ENCODE results near the gene PRX.
"Not testable (repeated sequence)": the region's sequence is repeated elsewhere in the genome, so short reads cannot be mapped to it uniquely, and the experiment has no call there.

Gene PRX

GRCh38 chr19:40414542-40415535, 1.7 kb upstream of the PRX start:
- DNase-seq: no peak

GRCh38 chr19:40412866-40413265, 312 bp downstream of the PRX start:
- DNase-seq: no peak

GRCh38 chr19:40411958-40412499, 1.1 kb downstream of the PRX start:
- DNase-seq: no peak

GRCh38 chr19:40411125-40411842, 1.9 kb downstream of the PRX start:
- DNase-seq: no peak

GRCh38 chr19:40410030-40410389, 3.2 kb downstream of the PRX start:
- no peak for DNase-seq

GRCh38 chr19:40408598-40408925, 4.6 kb downstream of the PRX start:
- DNase-seq: not testable (repeated sequence)

- DNase-seq: no peak
Observed at GRCh38 chr19:40407714-40408597, 5.2 kb downstream of the PRX start.

GRCh38 chr19:40403262-40403984, 9.8 kb downstream of the PRX start:
- DNase-seq: peak; percentile 76

GRCh38 chr19:40400559-40400958, 12.6 kb downstream of the PRX start:
- DNase-seq: no peak

- DNase-seq: peak; percentile 60
Observed at GRCh38 chr19:40398417-40399131, 14.6 kb downstream of the PRX start.

GRCh38 chr19:40397568-40397906, 15.6 kb downstream of the PRX start:
- DNase-seq: no peak

GRCh38 chr19:40396886-40397567, 16.2 kb downstream of the PRX start:
- DNase-seq: no peak

- DNase-seq: no peak
Observed at GRCh38 chr19:40395956-40396355, 17.2 kb downstream of the PRX start.

GRCh38 chr19:40394816-40395210, 18.4 kb downstream of the PRX start:
- DNase-seq: no peak

GRCh38 chr19:40393894-40394815, 19.0 kb downstream of the PRX start:
- DNase-seq: no peak

- DNase-seq: no peak
Observed at GRCh38 chr19:40392894-40393517, 20.2 kb downstream of the PRX start.

GRCh38 chr19:40392123-40392522, 21.1 kb downstream of the PRX start:
- DNase-seq: no peak

GRCh38 chr19:40390084-40390742, 23.0 kb downstream of the PRX start, which contains the start of gene HIPK4:
HIPK4 (minus strand) TSS chr19:40390181; CDS start chr19:40389902, 279 bp downstream.
- no peak for DNase-seq
